Ishikawa (cell line): ENCODE results near the gene BEX5.
"Not testable (repeated sequence)": the region's sequence is repeated elsewhere in the genome, so short reads cannot be mapped to it uniquely, and the experiment has no call there.

Experiments used
- CEBPB ChIP-seq: IDR thresholded peaks from 2 replicates; pipeline ENCODE4 v1.6.1; 2012
- CREB1 ChIP-seq: IDR thresholded peaks from 2 replicates; pipeline ENCODE4 v1.6.1; 2012; ENCODE audit warnings: low read depth
- EGR1 ChIP-seq: IDR thresholded peaks from 2 replicates; pipeline ENCODE4 v1.6.1; 2012
- EP300 ChIP-seq: IDR thresholded peaks from 2 replicates; pipeline ENCODE4 v1.6.1; 2012; ENCODE audit warnings: borderline replicate concordance
- FOXM1 ChIP-seq: IDR thresholded peaks from 2 replicates; pipeline ENCODE4 v1.6.1; 2012; ENCODE audit warnings: low read depth, borderline replicate concordance
- MAX ChIP-seq: IDR thresholded peaks from 2 replicates; pipeline ENCODE4 v1.6.1; 2012
- NFIC ChIP-seq: IDR thresholded peaks from 2 replicates; pipeline ENCODE4 v1.6.1; 2012
- RAD21 ChIP-seq: IDR thresholded peaks from 2 replicates; pipeline ENCODE4 v1.6.1; 2012; ENCODE audit warnings: low read depth
- REST ChIP-seq: IDR thresholded peaks from 2 replicates; pipeline ENCODE4 v1.6.1; 2012; ENCODE audit warnings: low read depth, mild to moderate bottlenecking
- TAF1 ChIP-seq: IDR thresholded peaks from 2 replicates; pipeline ENCODE4 v1.6.1; 2012; ENCODE audit warnings: low read depth, mild to moderate bottlenecking
- TCF12 ChIP-seq: IDR thresholded peaks from 2 replicates; pipeline ENCODE4 v1.6.1; 2012; ENCODE audit warnings: low read depth
- TEAD4 ChIP-seq: IDR thresholded peaks from 2 replicates; pipeline ENCODE4 v1.6.1; 2012
- USF1 ChIP-seq: IDR thresholded peaks from 2 replicates; pipeline ENCODE4 v1.6.1; 2012
- YY1 ChIP-seq: IDR thresholded peaks from 2 replicates; pipeline ENCODE4 v1.6.1; 2012; ENCODE audit warnings: low read depth
- ZBTB7A ChIP-seq: IDR thresholded peaks from 2 replicates; pipeline ENCODE4 v1.6.1; 2012; ENCODE audit warnings: low read depth

BEX5 gene

GRCh38 chrX:102142274-102142673 is 13.5 kb downstream of the BEX5 start, which contains the start of gene TCEAL6:
Gene TCEAL6 (minus strand): TSS chrX:102142481.
- TF ChIP-seq TCF12, TEAD4, CEBPB: not testable (repeated sequence)

GRCh38 chrX:102138064-102138463 is 17.7 kb downstream of the BEX5 start:
- no peak for TF ChIP-seq TCF12
- peak; percentile 75 for TF ChIP-seq REST

- TF ChIP-seq CREB1 (no peak), RAD21 (peak; percentile 29; the same call in 1 of the 2 replicates)
Observed at GRCh38 chrX:102129473-102129872, 26.3 kb downstream of the BEX5 start.

- TF ChIP-seq FOXM1, result no peak
- no peak for TF ChIP-seq EGR1
- TF ChIP-seq NFIC, result no peak
- TF ChIP-seq TCF12, result no peak
- no peak for TF ChIP-seq RAD21
- no peak for TF ChIP-seq ZBTB7A
- TF ChIP-seq YY1, result no peak
- no peak for TF ChIP-seq CREB1
- TF ChIP-seq TEAD4, result no peak
- TF ChIP-seq USF1, result no peak
- no peak for TF ChIP-seq EP300
- no peak for TF ChIP-seq REST
- no peak for TF ChIP-seq MAX
- TF ChIP-seq TAF1, result no peak
- TF ChIP-seq CEBPB, result no peak
Observed at GRCh38 chrX:102126863-102127262, 28.9 kb downstream of the BEX5 start.

GRCh38 chrX:102125436-102125835 is 30.3 kb downstream of the BEX5 start, which contains the start of gene TCEAL2:
Gene TCEAL2 (plus strand): TSS chrX:102125679. CDS start chrX:102126831, 1,152 bp downstream.
- peak; percentile 77 for TF ChIP-seq USF1

- no peak for TF ChIP-seq RAD21
- TF ChIP-seq CEBPB, result no peak
- TF ChIP-seq TAF1, result no peak
- no peak for TF ChIP-seq TCF12
Observed at GRCh38 chrX:102115748-102116147, 40.0 kb downstream of the BEX5 start.

- TF ChIP-seq FOXM1 (no peak), YY1 (no peak), USF1 (no peak), TEAD4 (no peak)
Observed at GRCh38 chrX:102113367-102113766, 42.4 kb downstream of the BEX5 start.
